Right forelimb (tissue), 1 donor: ENCODE results near the gene PLCG1.

Source experiments
- DNase-seq: peaks from one replicate; pipeline ENCODE4 v3.0.0-alpha.2; 2018

The PLCG1 gene

DNA sequence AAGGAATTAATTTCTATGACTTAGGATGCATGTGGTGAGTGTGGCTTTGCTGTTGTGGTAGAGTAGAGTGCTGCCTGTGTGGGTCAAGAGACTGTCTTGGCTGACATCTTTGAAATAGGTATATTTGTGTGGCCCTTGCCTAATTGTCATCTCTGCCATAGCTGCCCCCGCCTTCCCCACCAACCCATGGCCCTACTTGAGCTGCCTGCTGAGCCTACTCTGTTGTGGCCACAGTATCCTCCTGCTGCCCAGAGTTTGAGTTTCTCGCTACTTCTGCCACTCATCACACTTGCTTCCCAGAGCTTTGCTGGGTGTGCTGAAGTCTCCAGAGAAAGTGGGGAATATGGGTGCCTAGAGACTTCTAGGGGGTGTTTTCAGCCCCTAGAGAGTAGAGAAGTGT, 8.0 kb downstream of the PLCG1 start:
- DNase-seq, result no peak

DNA sequence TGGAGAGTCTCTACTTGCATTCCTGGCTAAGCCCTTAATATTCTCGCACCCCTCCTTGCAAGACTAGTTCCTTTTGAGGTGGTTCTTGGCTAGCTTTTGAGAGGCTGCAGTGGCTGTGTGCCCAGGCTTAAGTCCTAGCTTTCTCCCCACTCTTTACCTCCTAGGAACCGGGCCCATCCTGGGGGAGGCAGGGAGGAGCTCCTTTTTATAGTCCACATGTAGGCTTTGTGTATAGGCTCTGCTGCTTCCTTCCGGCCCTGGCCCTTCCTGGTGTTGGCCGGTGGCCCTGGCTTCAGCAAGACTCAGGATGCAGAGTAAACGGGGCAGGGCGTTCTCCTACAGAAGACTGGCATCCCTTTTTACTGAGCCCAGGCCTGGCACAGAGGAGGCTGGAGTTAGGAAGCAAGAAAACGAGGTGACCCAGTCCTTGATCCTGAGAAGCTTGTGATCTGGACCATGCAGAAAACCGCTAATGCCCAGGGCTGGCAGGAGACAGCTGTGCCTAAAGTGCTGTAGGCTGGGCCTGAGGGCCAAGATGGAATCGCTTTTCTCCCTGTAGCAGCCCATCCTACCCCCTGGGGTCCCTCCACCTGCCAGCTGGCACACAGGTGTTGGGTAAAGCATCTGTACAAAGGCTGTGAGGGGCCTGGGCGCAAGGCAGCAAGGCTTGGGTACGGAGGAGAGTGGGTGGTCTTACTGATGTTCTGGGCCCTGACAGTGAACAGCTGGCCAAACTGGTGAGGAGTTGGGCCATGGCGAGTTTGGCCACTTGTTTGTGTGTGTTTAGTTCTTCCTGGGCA, 8.7 kb downstream of the PLCG1 start:
- no peak for DNase-seq

DNA sequence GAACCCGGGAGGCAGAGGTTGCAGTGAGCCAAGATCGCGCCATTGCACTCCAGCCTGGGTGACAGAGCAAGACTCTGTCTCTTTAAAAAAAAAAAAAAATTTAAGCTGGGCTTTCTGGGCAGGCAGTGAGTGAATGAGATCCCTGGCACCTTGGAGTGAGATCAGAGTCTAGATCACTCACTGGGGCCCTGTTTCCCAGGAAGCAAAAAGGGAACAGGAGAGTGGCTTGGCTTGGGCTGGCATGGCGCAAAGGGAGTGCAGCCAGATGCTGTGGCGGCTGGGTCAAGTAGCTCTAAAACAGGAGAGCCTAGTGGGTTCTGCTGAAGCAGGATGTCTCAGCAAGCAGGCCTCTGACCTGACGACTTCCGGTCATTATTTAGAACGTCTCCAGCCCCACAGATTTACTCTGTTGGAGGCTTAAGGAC, 10.4 kb downstream of the PLCG1 start:
- no peak for DNase-seq

DNA sequence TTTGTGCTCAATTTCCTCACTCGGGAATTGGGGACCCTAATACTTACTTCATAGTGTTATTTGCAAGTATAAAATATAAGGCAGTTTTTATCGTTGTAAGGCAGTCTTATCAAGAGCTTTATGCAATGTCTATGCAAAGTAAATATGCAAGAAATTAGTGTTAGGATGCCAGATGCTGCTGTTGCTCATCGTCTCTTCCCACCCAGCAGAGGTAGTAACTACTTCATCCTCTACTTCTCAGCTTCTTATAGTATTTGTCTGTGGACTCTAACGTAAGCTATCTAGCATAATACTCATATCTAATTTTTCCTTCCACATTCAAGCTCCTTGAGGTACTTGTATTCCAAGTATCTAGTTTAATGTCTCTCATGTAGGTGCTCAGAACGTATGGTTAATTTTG, 11.6 kb downstream of the PLCG1 start:
- DNase-seq, result no peak

DNA sequence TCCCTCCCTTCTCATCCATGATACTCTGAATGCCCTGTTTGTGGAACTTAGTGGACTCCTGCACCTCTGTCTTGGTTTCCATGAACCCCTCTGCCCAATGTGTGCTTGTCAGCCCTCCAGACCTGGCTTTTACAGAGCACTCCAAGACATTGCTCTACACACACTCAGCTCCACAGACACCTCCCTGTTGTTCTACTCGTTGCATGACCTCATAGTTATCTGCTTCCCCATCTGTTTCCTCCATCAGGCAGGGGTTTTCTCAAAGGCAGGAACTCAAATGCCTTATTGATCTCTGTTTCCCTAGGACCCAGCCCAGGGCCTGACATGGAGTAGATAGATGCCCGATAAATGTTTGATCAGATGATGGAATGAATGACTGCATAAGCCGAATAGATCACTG, 13.3 kb downstream of the PLCG1 start:
- DNase-seq, result no peak

DNA sequence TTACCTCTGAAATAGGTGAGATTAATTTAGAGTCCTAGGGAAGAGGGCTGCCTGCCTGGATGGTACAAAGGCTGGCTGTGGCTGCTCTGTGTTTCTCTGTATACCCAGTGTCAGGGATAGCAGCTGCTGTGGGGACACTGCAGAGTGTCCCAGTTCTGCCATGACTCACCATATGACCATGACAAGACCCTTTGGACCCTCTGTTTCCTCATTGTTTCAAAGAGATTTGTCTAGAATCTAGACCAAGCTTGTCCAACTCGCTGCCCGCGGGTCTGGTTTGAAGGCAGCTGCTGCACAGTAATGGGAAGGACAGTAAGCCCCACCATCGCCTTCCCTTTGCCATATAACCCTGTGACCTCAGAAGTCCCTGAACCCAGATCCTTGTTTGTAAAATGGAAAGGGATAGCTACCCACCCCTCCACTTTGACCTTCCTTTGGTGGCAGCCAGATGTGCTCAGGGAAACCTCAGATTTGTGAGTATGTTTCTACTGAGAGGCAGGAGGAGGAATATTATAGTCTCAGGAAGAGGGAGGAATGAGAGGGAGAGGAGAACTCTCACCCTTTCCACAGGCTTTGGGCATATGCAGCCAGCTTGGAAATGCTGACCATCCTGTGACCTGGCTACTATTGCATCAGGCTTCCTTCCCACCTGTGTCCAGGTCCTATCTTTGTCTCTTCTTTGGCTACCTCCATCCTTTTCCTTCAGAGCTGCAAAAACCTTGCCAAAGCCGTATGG, 14.0 kb downstream of the PLCG1 start:
- DNase-seq, result no peak

DNA sequence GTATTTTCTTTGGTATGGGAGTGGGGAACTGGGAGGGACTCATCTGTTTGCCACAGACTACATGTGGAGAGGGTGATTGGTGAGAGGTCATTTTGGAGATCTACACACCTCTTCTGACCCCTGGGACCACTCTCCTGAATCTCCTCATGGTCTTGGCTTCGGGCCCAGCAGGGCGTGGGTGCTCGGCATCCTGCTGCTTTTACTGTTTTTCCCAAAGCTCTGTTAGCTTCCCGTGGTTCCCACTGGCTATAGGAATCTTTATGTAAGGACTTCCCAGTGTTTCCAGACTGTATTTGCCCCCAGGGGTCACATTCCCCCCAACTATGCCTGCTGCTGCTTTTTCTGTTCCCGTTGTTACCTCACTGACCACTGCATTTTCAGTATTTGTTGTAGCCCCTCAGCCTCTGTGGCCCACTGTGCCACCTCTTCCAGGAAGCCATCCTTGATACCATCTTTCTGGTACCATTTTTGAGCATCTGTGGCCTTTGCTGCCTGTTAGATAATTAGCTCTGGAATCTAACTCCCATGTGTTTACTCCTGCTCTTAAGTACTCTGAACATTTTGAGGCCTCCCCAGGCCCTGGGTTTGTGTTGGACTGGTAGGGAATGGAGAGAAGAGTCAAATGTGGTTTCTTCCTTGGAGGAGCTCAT, 14.9 kb downstream of the PLCG1 start:
- no peak for DNase-seq

DNA sequence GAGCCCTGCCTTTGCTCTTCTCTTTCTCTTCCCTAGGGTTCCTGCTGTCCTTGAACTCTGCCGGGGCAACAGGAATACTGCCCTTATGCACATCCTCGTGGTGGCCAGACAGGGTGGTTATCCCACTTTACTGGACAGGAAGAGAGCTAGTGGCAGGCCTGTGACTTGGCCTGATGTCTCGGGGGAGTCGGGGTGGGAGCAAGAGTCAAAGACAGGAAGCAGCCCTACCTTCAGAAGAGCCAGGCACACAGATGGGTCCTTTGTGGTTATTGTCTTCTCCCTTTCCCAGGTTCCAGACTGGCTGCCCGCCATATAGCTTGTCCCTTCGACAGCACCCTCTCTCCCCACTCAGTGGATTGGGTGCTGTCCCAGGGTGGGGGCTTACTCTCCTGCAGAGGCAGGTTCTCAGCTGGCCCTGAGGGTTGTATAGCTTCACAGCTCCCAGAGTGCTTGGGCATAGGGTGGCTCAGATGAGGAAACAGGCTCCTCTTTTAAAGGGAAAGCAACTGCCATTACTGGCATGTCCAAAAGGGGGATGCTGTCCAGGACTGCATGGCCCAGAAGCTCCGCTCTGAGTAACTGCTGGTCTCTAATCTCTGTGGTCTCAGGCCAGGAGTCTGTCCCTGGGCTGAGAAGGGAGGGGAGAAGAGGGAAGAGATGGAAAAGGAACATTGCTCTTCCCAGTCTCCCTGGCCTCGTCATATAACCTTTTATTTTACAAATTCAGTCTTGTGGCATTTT, 17.3 kb downstream of the PLCG1 start:
- DNase-seq, result no peak

DNA sequence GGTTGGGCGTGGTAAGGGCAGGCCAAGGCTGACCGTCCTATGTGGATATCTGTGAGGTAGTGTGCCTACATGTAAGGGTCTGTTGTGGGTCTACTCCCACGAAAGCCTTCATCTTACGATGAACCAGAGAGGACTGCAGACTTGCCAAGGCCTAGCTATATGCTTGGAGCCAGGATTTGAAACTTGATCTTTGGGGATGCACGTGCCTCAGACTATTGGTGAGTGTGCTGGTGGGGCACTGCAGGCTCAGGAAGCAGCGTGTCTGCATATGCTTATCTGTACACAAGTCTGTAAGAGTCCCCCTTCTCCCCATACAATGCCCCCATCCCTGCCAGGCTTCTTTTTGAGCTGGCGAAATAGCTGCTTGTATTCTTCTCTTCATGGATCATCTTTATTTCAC, 17.9 kb downstream of the PLCG1 start:
- DNase-seq, result no peak

DNA sequence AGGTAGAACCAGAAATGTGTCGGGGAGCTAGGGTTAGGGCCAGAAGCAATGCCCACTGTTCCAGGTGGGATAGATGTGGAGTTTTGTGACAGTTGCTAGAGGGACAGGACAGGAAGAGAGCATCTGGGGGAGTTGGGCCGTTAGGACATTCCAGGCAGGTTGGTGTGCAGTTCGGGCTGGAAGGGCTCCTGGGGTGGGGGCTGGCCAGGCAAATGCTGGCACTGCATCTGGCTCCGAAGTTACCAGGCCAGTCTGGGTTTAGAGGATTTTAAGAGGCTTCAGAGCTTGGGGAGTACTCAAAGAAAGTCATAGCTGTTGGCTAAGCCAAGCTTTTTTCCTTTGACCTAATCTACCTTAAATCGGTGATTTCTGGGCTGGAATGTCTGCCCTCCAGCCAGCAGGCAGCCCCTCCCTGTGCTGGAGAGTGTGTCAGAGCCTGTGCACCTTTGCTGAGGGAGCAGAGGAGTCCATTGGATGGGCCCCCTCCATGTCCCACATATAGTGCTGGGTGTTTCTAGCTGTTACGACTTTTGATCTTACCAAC, 20.8 kb downstream of the PLCG1 start:
- DNase-seq, result no peak

DNA sequence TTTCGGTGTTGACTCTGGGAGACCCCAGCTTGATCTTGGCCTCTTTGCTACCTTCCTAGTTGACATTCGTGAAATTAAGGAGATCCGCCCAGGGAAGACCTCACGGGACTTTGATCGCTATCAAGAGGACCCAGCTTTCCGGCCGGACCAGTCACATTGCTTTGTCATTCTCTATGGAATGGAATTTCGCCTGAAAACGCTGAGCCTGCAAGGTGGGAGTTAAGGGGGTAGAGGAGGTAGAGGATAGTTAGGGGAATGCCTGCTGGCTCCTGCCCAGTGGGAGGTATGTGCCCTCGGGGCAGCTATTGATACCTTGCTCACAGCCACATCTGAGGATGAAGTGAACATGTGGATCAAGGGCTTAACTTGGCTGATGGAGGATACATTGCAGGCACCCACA, 22.2 kb downstream of the PLCG1 start:
- DNase-seq, result no peak

DNA sequence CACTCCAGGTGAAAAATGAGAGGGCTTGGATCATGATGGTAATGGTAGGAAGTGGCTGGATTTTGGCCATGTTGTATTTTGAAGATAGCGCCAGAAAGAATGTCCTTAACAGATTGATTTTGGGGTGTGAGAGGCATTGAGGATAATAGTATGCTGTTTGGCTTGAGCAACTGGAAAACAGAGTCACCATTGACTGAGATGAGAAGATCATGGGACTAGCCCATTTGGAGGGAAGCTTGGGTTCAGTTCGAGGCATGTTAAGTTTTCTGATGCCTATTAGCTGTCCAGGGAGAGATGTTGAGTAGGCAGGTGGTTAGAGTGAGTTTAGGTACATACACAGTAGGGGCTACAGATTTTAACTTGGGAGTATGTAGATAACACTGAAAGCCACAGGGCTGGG, 23.3 kb downstream of the PLCG1 start:
- no peak for DNase-seq

DNA sequence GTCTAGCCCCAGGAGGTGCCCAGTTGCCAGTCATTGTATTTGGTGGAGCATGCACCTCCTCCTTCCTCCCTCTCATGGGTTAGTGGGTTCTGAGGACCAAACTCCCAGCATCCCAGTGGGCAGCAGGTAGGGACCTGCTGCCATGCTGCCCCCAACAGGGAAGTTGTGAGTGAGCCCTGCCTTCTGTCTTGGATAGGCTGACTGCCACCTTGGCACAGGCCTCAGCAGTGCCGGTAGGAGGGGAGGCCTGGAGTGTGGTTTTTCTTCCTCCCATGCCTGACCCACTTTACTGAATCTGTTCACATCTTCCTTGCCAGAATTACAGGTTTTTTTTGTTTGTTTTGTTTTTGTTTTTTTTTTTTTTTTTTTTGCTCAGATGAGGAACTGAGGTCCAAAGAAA, 24.5 kb downstream of the PLCG1 start:
- no peak for DNase-seq

DNA sequence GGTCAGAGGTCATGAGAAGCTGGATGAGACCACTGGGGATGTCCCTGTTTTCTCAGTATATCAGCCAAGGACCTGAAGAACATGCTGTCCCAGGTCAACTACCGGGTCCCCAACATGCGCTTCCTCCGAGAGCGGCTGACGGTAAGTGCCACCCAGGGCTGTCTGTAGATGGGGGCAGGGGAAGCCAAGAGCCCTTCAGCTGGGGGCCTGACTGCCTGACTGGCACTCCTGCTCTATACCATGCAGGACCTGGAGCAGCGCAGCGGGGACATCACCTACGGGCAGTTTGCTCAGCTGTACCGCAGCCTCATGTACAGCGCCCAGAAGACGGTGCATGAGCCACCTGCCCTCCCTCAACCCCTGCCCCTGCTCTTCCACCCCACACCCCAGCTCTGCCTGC, 25.1 kb downstream of the PLCG1 start:
- DNase-seq, result no peak

DNA sequence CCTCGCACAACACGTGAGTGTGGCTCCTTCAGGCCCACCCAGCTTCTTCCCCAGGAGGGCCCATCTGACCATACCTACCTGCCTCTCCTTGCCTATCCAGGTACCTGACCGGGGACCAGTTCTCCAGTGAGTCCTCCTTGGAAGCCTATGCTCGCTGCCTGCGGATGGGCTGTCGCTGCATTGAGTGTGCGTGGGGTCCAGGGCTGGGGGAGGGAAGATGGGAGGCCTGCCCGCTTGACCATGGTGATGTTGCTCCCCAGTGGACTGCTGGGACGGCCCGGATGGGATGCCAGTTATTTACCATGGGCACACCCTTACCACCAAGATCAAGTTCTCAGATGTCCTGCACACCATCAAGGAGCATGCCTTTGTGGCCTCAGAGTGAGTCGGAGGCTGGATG, 26.5 kb downstream of the PLCG1 start:
- no peak for DNase-seq

DNA sequence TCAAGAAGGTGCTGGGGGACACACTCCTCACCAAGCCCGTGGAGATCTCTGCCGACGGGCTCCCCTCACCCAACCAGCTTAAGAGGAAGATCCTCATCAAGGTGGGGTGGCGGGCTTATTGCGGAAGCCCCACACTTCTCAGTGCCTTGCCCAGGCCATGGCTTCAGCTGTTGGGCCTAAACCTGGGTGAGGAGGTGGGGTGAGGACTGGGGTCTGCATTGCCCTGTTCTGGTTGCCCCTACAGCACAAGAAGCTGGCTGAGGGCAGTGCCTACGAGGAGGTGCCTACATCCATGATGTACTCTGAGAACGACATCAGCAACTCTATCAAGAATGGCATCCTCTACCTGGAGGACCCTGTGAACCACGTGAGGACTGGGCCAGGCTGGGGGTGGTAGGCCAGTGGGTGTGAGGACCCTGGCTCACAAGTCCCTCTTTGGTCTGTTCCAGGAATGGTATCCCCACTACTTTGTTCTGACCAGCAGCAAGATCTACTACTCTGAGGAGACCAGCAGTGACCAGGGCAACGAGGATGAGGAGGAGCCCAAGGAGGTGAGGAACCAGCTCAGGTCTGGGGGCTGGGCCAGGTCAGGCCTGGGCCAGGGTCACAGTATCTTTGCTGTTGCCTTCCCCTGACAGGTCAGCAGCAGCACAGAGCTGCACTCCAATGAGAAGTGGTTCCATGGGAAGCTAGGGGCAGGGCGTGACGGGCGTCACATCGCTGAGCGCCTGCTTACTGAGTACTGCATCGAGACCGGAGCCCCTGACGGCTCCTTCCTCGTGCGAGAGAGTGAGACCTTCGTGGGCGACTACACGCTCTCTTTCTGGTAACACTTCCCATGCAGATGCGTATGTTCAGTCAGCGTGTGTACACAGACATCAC, 27.9 kb downstream of the PLCG1 start:
- DNase-seq, result no peak

DNA sequence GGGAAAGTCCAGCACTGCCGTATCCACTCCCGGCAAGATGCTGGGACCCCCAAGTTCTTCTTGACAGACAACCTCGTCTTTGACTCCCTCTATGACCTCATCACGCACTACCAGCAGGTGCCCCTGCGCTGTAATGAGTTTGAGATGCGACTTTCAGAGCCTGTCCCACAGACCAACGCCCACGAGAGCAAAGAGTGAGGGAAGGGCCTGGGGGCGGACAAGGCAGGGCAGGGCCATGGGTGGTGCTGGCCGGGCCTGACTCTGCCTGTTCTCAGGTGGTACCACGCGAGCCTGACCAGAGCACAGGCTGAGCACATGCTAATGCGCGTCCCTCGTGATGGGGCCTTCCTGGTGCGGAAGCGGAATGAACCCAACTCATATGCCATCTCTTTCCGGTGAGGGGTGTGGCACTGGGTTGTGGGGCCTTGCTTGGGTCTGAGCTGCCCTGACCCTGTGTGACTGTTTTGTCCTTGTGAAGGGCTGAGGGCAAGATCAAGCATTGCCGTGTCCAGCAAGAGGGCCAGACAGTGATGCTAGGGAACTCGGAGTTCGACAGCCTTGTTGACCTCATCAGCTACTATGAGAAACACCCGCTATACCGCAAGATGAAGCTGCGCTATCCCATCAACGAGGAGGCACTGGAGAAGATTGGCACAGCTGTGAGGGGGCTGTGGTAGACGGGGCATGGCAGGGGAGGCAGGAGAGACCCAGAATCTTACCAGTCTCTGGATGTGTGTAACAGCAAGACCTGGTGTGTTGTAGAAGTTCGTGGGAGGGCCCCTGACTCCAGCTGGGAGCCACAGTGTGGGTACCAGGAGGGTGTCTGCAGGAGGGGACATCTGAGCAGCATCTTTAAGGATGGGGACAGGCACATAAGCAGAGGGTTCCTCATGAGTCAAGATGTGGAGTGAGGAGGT, 29.1 kb downstream of the PLCG1 start:
- no peak for DNase-seq

DNA sequence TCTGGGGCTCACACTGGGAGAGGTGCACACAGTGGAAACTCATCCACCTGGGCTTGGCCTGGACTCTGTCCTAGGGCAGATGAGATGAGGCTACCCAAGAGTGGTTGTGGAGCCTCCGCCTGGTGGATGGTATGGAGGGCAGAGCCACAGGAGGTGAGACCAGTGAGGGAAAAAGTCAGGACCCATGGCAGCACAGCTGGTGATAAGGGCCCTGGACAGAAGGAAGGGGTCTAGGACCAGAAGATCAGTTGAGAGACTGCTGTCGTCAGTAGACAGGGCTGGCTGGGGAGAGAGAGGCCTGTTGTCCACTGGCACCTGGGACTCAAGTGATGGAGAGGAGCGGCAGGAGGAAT, 29.8 kb downstream of the PLCG1 start:
- no peak for DNase-seq

DNA sequence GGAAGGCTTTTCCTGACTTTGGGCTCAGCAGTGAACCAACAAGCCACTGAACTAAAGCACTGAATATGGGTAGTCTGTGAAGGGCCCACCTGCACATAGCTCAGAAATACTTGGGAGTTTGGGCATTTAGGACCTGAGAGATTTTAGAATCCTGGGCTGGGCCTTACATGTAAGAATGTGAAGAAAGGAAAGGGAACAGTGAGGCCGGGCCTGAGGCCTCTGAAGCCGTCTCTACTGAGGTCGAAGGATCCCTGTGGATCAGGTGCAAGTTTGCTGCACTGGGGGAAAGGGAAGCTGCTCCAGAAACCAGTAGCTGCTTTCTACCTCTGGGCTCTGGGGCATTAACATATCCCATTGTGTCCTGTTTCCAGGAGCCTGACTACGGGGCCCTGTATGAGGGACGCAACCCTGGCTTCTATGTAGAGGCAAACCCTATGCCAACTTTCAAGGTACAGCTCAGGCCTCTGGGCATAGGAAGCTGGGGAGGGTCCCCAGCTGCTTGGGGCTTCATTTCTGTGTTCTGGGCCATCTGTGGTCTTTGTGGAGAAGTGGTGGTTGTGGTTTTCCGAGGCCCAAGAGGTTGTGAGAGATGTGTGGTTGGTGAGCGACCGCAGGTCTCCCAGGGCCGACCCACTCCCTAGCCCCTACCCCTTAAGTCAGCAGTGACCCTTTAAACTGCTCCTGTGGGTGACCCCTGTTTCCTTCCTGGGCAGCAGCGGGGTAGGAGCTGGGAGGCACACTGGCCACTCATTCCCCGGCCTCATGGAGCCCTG, 30.3 kb downstream of the PLCG1 start:
- DNase-seq, result no peak
